Measurements from ENCODE around the gene KAZALD1. TPM values are rescaled to one million over a fixed set of nuclear protein-coding genes. Genes with fewer than 3 reads are reported as not detected.

Gene KAZALD1
- 1.4 and 1.8 TPM in 2 replicates for total RNA-seq (2014; rRNA removed; shearing (Covaris generic))

- no peaks in the 10 kb centered on the region; the same call in 1 of the 2 replicates for H3K36me3 ChIP-seq
- H3K27me3 ChIP-seq (replicated peaks) = no peaks in the 10 kb centered on the region
- DNase-seq (ENCODE audit: low read depth in 1 of 2, low spot score in 2 of 2) = no peak
- H3K4me1 ChIP-seq (replicated peaks) = peaks cover 40% of the 10 kb centered on the region
- H3K27ac ChIP-seq = peak within 1 kb of the TSS; percentile 97
- H3K9me3 ChIP-seq (replicated peaks) = no peaks in the 10 kb centered on the region
- H3K4me3 ChIP-seq = peak within 1 kb of the TSS; percentile 80
These were observed at the start of gene KAZALD1 for GRCh38 chr10:101061624-101062231. TSS of gene KAZALD1 (plus strand) at chr10:101061989. CDS start at chr10:101062593, 604 bp downstream.

GRCh38 chr10:101012525-101013364, 49.0 kb upstream of the KAZALD1 start:
- no peak overlapping the region for H3K27ac ChIP-seq
- no peak overlapping the region for H3K4me3 ChIP-seq
- peak; percentile 97 to 98 for DNase-seq (ENCODE audit: low read depth in 1 of 2, low spot score in 2 of 2)
- H3K27me3 ChIP-seq (replicated peaks) = no peaks in the 10 kb centered on the region
- peaks cover 4% of the 10 kb centered on the region; the same call in 1 of the 2 replicates for H3K36me3 ChIP-seq
- no peaks in the 10 kb centered on the region for H3K9me3 ChIP-seq (replicated peaks)
- H3K4me1 ChIP-seq (replicated peaks) = peaks cover 69% of the 10 kb centered on the region

- Histone ChIP-seq H3K27ac (peak overlapping the region; percentile 11; the same call in 1 of the 2 replicates), H3K4me3 (no peak overlapping the region), H3K9me3 (replicated peaks) (no peaks in the 10 kb centered on the region), H3K4me1 (replicated peaks) (peaks cover 63% of the 10 kb centered on the region), H3K36me3 (no peaks in the 10 kb centered on the region), H3K27me3 (replicated peaks) (no peaks in the 10 kb centered on the region)
- DNase-seq (ENCODE audit: low read depth in 1 of 2, low spot score in 2 of 2) = no peak
These were observed 48.4 kb upstream of the KAZALD1 start for GRCh38 chr10:101013365-101013825.

GRCh38 chr10:101014230-101014884, 47.4 kb upstream of the KAZALD1 start:
- H3K36me3 ChIP-seq = no peaks in the 10 kb centered on the region
- H3K27me3 ChIP-seq (replicated peaks) = no peaks in the 10 kb centered on the region
- H3K4me3 ChIP-seq = no peak overlapping the region
- H3K4me1 ChIP-seq (replicated peaks) = peaks cover 61% of the 10 kb centered on the region
- H3K9me3 ChIP-seq (replicated peaks) = no peaks in the 10 kb centered on the region
- no peak overlapping the region for H3K27ac ChIP-seq
- peak; percentile 79 to 84 for DNase-seq (ENCODE audit: low read depth in 1 of 2, low spot score in 2 of 2)

GRCh38 chr10:101014966-101015581, 46.7 kb upstream of the KAZALD1 start:
- H3K4me1 ChIP-seq (replicated peaks) = peaks cover 57% of the 10 kb centered on the region
- no peaks in the 10 kb centered on the region for H3K9me3 ChIP-seq (replicated peaks)
- H3K27ac ChIP-seq = no peak overlapping the region
- no peak overlapping the region for H3K4me3 ChIP-seq
- peak; percentile 57 to 69 for DNase-seq (ENCODE audit: low read depth in 1 of 2, low spot score in 2 of 2)
- no peaks in the 10 kb centered on the region for H3K36me3 ChIP-seq
- no peaks in the 10 kb centered on the region for H3K27me3 ChIP-seq (replicated peaks)

- Histone ChIP-seq H3K36me3 (no peaks in the 10 kb centered on the region), H3K4me1 (replicated peaks) (peaks cover 55% of the 10 kb centered on the region), H3K9me3 (replicated peaks) (no peaks in the 10 kb centered on the region), H3K27me3 (replicated peaks) (no peaks in the 10 kb centered on the region), H3K4me3 (no peak overlapping the region), H3K27ac (no peak overlapping the region)
- DNase-seq (ENCODE audit: low read depth in 1 of 2, low spot score in 2 of 2) = no peak
These were observed 46.2 kb upstream of the KAZALD1 start for GRCh38 chr10:101015582-101015973.

GRCh38 chr10:101016814-101017213, 45.0 kb upstream of the KAZALD1 start:
- H3K27ac ChIP-seq = no peak overlapping the region
- no peaks in the 10 kb centered on the region for H3K27me3 ChIP-seq (replicated peaks)
- peaks cover 42% of the 10 kb centered on the region for H3K4me1 ChIP-seq (replicated peaks)
- H3K4me3 ChIP-seq = no peak overlapping the region
- no peak for DNase-seq (ENCODE audit: low read depth in 1 of 2, low spot score in 2 of 2)
- no peaks in the 10 kb centered on the region for H3K36me3 ChIP-seq
- H3K9me3 ChIP-seq (replicated peaks) = no peaks in the 10 kb centered on the region

- Histone ChIP-seq H3K27ac (no peak overlapping the region), H3K9me3 (replicated peaks) (no peaks in the 10 kb centered on the region), H3K36me3 (no peaks in the 10 kb centered on the region), H3K4me1 (replicated peaks) (peaks cover 29% of the 10 kb centered on the region), H3K4me3 (no peak overlapping the region), H3K27me3 (replicated peaks) (no peaks in the 10 kb centered on the region)
- DNase-seq (ENCODE audit: low read depth in 1 of 2, low spot score in 2 of 2) = no peak
These were observed 43.6 kb upstream of the KAZALD1 start for GRCh38 chr10:101018118-101018599.

- H3K36me3 ChIP-seq = no peaks in the 10 kb centered on the region
- peak; percentile 73 to 90 for DNase-seq (ENCODE audit: low read depth in 1 of 2, low spot score in 2 of 2)
These were observed 43.0 kb upstream of the KAZALD1 start for GRCh38 chr10:101018600-101019439.

GRCh38 chr10:101019440-101019703, 42.4 kb upstream of the KAZALD1 start:
- H3K27ac ChIP-seq = no peak overlapping the region
- peaks cover 17% of the 10 kb centered on the region for H3K4me1 ChIP-seq (replicated peaks)
- no peak for DNase-seq (ENCODE audit: low read depth in 1 of 2, low spot score in 2 of 2)
- no peaks in the 10 kb centered on the region for H3K27me3 ChIP-seq (replicated peaks)
- no peaks in the 10 kb centered on the region for H3K36me3 ChIP-seq
- no peaks in the 10 kb centered on the region for H3K9me3 ChIP-seq (replicated peaks)
- H3K4me3 ChIP-seq = no peak overlapping the region

More at GRCh38 chr10:101018600-101019439, 43.0 kb upstream of the KAZALD1 start:
- no peak overlapping the region for H3K27ac ChIP-seq
- H3K27me3 ChIP-seq (replicated peaks) = no peaks in the 10 kb centered on the region
- no peak overlapping the region for H3K4me3 ChIP-seq
- no peaks in the 10 kb centered on the region for H3K9me3 ChIP-seq (replicated peaks)
- H3K4me1 ChIP-seq (replicated peaks) = peaks cover 22% of the 10 kb centered on the region

- Histone ChIP-seq H3K9me3 (replicated peaks) (no peaks in the 10 kb centered on the region), H3K4me1 (replicated peaks) (peaks cover 7% of the 10 kb centered on the region; the same call in 1 of the 2 replicates), H3K27me3 (replicated peaks) (no peaks in the 10 kb centered on the region), H3K27ac (no peak overlapping the region), H3K4me3 (no peak overlapping the region), H3K36me3 (no peaks in the 10 kb centered on the region)
- DNase-seq (ENCODE audit: low read depth in 1 of 2, low spot score in 2 of 2) = no peak
These were observed 41.2 kb upstream of the KAZALD1 start for GRCh38 chr10:101020427-101021075.

- Histone ChIP-seq H3K9me3 (replicated peaks) (no peaks in the 10 kb centered on the region), H3K4me3 (no peak overlapping the region), H3K27me3 (replicated peaks) (no peaks in the 10 kb centered on the region), H3K4me1 (replicated peaks) (peaks cover 7% of the 10 kb centered on the region; the same call in 1 of the 2 replicates), H3K36me3 (no peaks in the 10 kb centered on the region), H3K27ac (no peak overlapping the region)
- no peak for DNase-seq (ENCODE audit: low read depth in 1 of 2, low spot score in 2 of 2)
These were observed 40.5 kb upstream of the KAZALD1 start for GRCh38 chr10:101021239-101021638.

Measured in SJSA1 (cell line).